Astrocyte (in vitro differentiated cells and primary cell): Measurements from ENCODE around the gene ALK. TPM values are rescaled to one million over a fixed set of nuclear protein-coding genes. Genes with fewer than 3 reads are reported as not detected.

ENCODE experiments used
- DNase-seq: peaks from one replicate; pipeline ENCODE4 v3.0.0-alpha.2; 2010; ENCODE audit warnings: low read depth
- FAIRE-seq: peaks from 2 replicates; lab custom pipeline; 2011; peaks lifted over from hg19 to GRCh38; lab: Jason Lieb, UNC
- H2AFZ ChIP-seq: 2 replicates; pipeline ENCODE4 v1.6.0; 2012; ENCODE audit warnings: low read depth, low read length, inconsistent platforms
- H3K27ac ChIP-seq: 2 replicates; pipeline ENCODE4 v1.5.1; 2011; ENCODE audit warnings: low read depth, low read length, inconsistent platforms
- H3K27me3 ChIP-seq: 2 replicates; pipeline ENCODE4 v1.6.0; 2011; ENCODE audit warnings: low read length, inconsistent platforms; ENCODE audit not compliant: insufficient read depth
- H3K36me3 ChIP-seq: 2 replicates; pipeline ENCODE4 v1.5.1; 2011; ENCODE audit warnings: low read length, inconsistent platforms; ENCODE audit not compliant: insufficient read depth
- H3K4me1 ChIP-seq: 2 replicates; pipeline ENCODE4 v1.5.1; 2011; ENCODE audit warnings: low read length, inconsistent platforms; ENCODE audit not compliant: insufficient read depth
- H3K4me2 ChIP-seq: 2 replicates; pipeline ENCODE4 v1.6.0; 2012; ENCODE audit warnings: low read length, inconsistent platforms
- H3K4me3 ChIP-seq: 2 replicates; pipeline ENCODE4 v1.5.1; 2011; ENCODE audit warnings: low read depth, mild to moderate bottlenecking, low read length, inconsistent platforms; ENCODE audit not compliant: insufficient read depth
- H3K79me2 ChIP-seq: 2 replicates; pipeline ENCODE4 v1.6.0; 2012; ENCODE audit warnings: mild to moderate bottlenecking, low read length, inconsistent platforms; ENCODE audit not compliant: insufficient read depth
- H3K9ac ChIP-seq: 2 replicates; pipeline ENCODE4 v1.6.0; 2012; ENCODE audit warnings: mild to moderate bottlenecking, low read length, inconsistent platforms
- H3K9me3 ChIP-seq: 2 replicates; pipeline ENCODE4 v1.5.1; 2012; ENCODE audit warnings: low read depth, mild to moderate bottlenecking, low read length, inconsistent platforms; ENCODE audit not compliant: insufficient read depth
- H4K20me1 ChIP-seq: 2 replicates; pipeline ENCODE4 v1.6.0; 2012; ENCODE audit warnings: low read length, inconsistent platforms; ENCODE audit not compliant: insufficient read depth
- H3K27ac Mint-ChIP-seq: one replicate; pipeline ENCODE4 v1.8.0; 2021; ENCODE audit warnings: mild to moderate bottlenecking, mixed read lengths; ENCODE audit not compliant: unreplicated experiment
- H3K27me3 Mint-ChIP-seq: one replicate; pipeline ENCODE4 v1.8.0; 2021; ENCODE audit warnings: low read depth, mixed read lengths; ENCODE audit not compliant: unreplicated experiment
- H3K36me3 Mint-ChIP-seq: one replicate; pipeline ENCODE4 v1.8.0; 2021; ENCODE audit warnings: low read depth, mixed read lengths; ENCODE audit not compliant: unreplicated experiment
- H3K4me1 Mint-ChIP-seq: one replicate; pipeline ENCODE4 v1.8.0; 2021; ENCODE audit warnings: low read depth, mixed read lengths; ENCODE audit not compliant: unreplicated experiment
- H3K4me3 Mint-ChIP-seq: one replicate; pipeline ENCODE4 v1.8.0; 2021; ENCODE audit warnings: mild to moderate bottlenecking, moderate library complexity, mixed read lengths; ENCODE audit not compliant: unreplicated experiment
- H3K9me3 Mint-ChIP-seq: one replicate; pipeline ENCODE4 v1.8.0; 2021; ENCODE audit warnings: mild to moderate bottlenecking, mixed read lengths; ENCODE audit not compliant: unreplicated experiment
- CTCF ChIP-seq: IDR thresholded peaks from 2 replicates; pipeline ENCODE4 v1.5.1; 2011; ENCODE audit warnings: low read depth, mild to moderate bottlenecking, inconsistent platforms, low read length, moderate library complexity; ENCODE audit not compliant: insufficient read depth
- EZH2 ChIP-seq: IDR thresholded peaks from 2 replicates; pipeline ENCODE4 v1.6.1; 2012; ENCODE audit warnings: mild to moderate bottlenecking, low read length, inconsistent platforms; ENCODE audit not compliant: insufficient read depth
- total RNA-seq: library from RNA; stranded (reverse); gene quantifications from 2 replicates; pipeline ENCODE4 v1.2.1, GENCODE V29; 2021

ALK gene
- total RNA-seq, 1 donor from 2014 or later = 0.16 TPM

GRCh38 chr2:29242621-29243375 is 678.6 kb downstream of the ALK start:
- Mint-ChIP-seq H3K4me1 (no peaks in the 10 kb centered on the region), H3K27ac (no peak overlapping the region), H3K27me3 (peaks cover 51% of the 10 kb centered on the region), H3K36me3 (no peaks in the 10 kb centered on the region), H3K9me3 (peaks cover 2% of the 10 kb centered on the region), H3K4me3 (no peak overlapping the region)
- Histone ChIP-seq H3K27ac (no peak overlapping the region), H3K4me1 (no peaks in the 10 kb centered on the region), H3K4me2 (no peak overlapping the region), H4K20me1 (no peaks in the 10 kb centered on the region), H3K4me3 (no peak overlapping the region), H3K27me3 (peaks cover 5% of the 10 kb centered on the region), H2AFZ (no peak overlapping the region), H3K36me3 (no peaks in the 10 kb centered on the region), H3K9ac (no peak overlapping the region), H3K9me3 (no peaks in the 10 kb centered on the region), H3K79me2 (no peaks in the 10 kb centered on the region)
- DNase-seq (no peak), FAIRE-seq (no peak)
- TF ChIP-seq EZH2 (no peak), CTCF (no peak)

- no peak overlapping the region for H3K9ac ChIP-seq
- H3K4me3 ChIP-seq = no peak overlapping the region
- no peak for FAIRE-seq
- peaks cover 2% of the 10 kb centered on the region for H3K9me3 Mint-ChIP-seq
- TF ChIP-seq EZH2 (no peak), CTCF (no peak)
- H3K36me3 Mint-ChIP-seq = no peaks in the 10 kb centered on the region
- no peak overlapping the region for H3K27ac ChIP-seq
- H4K20me1 ChIP-seq = no peaks in the 10 kb centered on the region
- H3K79me2 ChIP-seq = no peaks in the 10 kb centered on the region
- no peak overlapping the region for H2AFZ ChIP-seq
- no peaks in the 10 kb centered on the region for H3K4me1 Mint-ChIP-seq
- DNase-seq = no peak
- H3K27me3 ChIP-seq = peaks cover 5% of the 10 kb centered on the region
- no peak overlapping the region for H3K4me3 Mint-ChIP-seq
- no peaks in the 10 kb centered on the region for H3K36me3 ChIP-seq
- H3K27ac Mint-ChIP-seq = no peak overlapping the region
- H3K4me1 ChIP-seq = no peaks in the 10 kb centered on the region
- no peak overlapping the region for H3K4me2 ChIP-seq
- no peaks in the 10 kb centered on the region for H3K9me3 ChIP-seq
- peaks cover 54% of the 10 kb centered on the region for H3K27me3 Mint-ChIP-seq
These were observed 679.3 kb downstream of the ALK start for GRCh38 chr2:29241955-29242565.

- FAIRE-seq = no peak
- Histone ChIP-seq H3K9ac (no peak overlapping the region), H3K27ac (no peak overlapping the region), H3K79me2 (no peaks in the 10 kb centered on the region), H3K27me3 (peaks cover 9% of the 10 kb centered on the region), H2AFZ (no peak overlapping the region), H3K36me3 (no peaks in the 10 kb centered on the region), H3K9me3 (no peaks in the 10 kb centered on the region), H3K4me3 (no peak overlapping the region), H3K4me1 (no peaks in the 10 kb centered on the region), H3K4me2 (no peak overlapping the region), H4K20me1 (no peaks in the 10 kb centered on the region)
- Mint-ChIP-seq H3K27ac (no peak overlapping the region), H3K9me3 (peaks cover 2% of the 10 kb centered on the region), H3K27me3 (peaks cover 56% of the 10 kb centered on the region), H3K36me3 (no peaks in the 10 kb centered on the region), H3K4me1 (no peaks in the 10 kb centered on the region), H3K4me3 (no peak overlapping the region)
- DNase-seq = no peak
- TF ChIP-seq EZH2 (no peak), CTCF (no peak)
These were observed 680.0 kb downstream of the ALK start for GRCh38 chr2:29241341-29241740.
